Epidermal melanocyte (primary cell): Measurements from ENCODE around the gene ATF1.

Experiments
- DNase-seq: peaks from one replicate; pipeline ENCODE4 v3.0.0; 2011; ENCODE audit warnings: low spot score; ENCODE audit not compliant: insufficient read length

Gene ATF1

GRCh38 chr12:50763639-50764285 lies at the start of gene ATF1:
Gene ATF1, plus strand, starts transcription at chr12:50764101. Its CDS starts 16,045 bp downstream, at chr12:50780146.
- peak; percentile 93 for DNase-seq

GRCh38 chr12:50715174-50715573 lies 48.7 kb upstream of the ATF1 start:
- DNase-seq: no peak

DNA sequence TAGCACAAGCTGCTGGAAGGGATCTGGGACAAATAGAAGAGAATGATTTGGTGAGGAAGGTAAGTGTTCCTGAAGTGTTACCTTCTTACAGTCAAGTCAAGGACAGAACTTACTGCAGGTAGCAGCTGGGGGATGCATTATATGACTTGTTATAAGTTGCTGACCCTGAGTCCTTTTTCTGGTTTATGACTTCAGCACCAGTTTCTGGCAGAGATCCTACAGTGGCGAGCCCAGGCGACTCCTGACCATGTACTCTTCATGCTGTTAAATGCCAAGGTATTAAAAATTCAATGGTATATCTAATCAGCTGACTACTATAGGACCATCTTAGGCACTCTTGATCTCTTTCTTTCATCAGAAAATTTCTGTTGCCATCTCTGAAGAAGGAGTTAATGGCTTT lies 45.1 kb upstream of the ATF1 start:
- no peak for DNase-seq

- no peak for DNase-seq
Measured at GRCh38 chr12:50720085-50720484, 43.8 kb upstream of the ATF1 start.

DNA sequence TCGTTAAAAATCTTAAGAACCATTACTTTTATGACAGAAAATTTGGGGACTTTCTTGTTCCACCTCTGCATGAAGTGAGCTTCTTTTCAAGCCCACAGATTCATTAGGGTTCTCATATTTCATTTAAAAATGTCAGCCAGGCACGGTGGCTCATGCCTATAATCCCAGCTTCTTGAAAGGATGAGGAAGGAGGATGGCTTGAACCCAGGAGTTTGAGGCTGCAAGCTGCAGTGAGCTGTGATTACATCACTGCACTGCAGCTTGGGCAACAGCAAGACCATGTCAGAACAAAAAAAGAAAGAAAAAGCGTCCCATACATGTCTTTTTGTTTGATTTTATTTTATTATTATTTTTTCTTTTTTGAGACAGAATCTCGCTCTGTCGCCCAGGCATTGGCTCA lies 43.4 kb upstream of the ATF1 start:
- no peak for DNase-seq

GRCh38 chr12:50723865-50724264 lies 40.0 kb upstream of the ATF1 start:
- no peak for DNase-seq

- DNase-seq: no peak
Measured at GRCh38 chr12:50725011-50725942, 38.6 kb upstream of the ATF1 start.

GRCh38 chr12:50727466-50727865 lies 36.4 kb upstream of the ATF1 start:
- DNase-seq: no peak

DNA sequence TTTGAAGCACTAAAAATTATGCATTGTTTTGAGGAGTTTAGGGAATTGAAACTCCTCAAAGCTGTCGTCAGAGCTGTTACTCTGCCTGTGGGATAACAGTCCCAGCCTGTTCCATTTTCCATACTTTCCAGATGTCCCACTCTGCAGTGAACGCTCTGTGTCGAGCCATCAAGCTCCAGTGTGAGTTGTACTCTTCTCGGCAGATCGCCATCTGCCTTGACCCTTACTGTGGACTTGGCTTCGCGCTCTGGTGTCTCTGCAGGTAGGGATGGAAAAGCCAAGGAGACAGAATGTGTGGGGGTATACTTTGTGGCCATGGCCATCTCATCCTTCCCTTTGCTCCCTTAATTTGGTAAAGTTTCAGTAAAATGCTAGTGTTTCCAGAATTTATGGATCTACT lies 35.5 kb upstream of the ATF1 start:
- no peak for DNase-seq

DNA sequence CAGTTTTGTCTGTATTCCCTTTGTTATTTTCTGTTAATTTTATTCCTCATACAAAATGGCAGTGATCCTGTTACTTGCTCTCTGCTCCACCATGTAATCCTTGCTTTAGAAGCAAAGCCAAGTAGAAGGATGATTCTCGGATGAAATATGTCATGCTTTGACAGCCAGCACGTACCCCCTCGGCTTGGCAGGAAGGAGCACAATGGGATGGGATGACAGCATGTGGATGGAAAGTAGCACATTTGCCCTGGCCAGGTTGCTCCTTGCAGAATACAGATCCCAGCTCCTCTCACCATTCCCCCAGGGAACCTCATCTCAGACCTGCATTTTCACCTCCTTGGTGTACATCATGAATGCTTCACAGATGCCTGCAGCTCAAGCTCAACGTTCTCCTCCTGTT lies 35.1 kb upstream of the ATF1 start:
- DNase-seq: no peak

DNA sequence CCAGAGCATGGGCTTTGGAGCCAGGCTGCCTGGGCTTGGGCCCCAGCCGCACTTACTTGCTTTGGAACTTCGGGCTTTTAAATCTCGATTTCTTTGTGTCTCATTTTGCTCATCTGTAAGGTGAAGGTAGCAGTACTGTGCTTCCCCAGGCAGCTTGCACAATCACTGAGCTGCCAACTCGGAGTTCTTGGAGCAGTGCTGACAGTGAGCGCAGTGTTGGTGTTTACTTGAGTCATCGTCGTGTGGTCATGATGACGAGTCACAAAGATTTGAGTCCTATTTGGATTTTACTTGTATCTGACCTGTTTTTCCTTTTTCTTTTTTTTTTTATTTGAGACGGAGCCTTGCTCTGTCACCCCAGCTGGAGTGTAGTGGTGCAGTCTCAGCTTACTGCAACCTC lies 31.3 kb upstream of the ATF1 start:
- DNase-seq: no peak

GRCh38 chr12:50733706-50734105 lies 30.2 kb upstream of the ATF1 start:
- no peak for DNase-seq

DNA sequence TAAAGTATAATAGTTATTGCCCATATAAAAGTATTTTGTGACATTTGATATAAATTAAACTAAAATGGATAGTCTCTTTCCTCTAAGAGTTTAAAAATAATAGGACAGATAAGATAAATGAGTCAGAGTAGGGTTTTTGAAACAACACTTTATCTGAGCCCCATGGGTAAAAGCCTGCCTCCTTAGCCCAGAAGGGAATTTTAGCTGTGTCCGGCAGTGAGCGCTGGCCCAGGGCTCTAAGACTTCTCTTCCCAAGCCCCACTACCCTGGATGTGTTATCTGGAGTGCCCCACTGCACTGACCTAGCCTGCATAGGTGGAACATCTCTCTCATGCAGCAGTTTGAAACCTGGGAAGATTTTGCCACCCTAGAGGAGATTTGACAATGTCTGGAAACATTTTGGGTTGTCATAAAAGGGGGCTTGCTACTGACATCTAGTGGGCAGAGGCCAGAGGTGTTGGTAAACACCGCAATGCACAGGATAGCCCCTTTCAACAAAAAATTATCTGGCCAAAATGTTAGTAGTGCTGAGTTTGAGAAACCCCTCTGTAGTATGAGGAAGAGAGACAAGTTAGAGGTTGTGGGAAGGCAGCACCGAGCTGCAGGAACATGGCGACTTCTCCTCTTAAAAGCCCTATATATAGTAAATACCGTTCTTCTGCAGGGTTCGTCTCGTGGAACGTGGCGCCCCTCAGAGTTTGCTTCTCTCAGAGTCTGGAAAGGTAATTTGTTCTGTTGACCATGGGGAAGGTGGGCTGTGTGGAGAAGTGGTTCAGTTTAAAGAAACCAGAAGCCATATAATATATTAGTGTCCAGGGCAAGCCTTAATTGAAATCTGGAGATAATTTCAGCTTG lies 29.3 kb upstream of the ATF1 start:
- DNase-seq: no peak

- DNase-seq: no peak
Measured at GRCh38 chr12:50739611-50740010, 24.3 kb upstream of the ATF1 start.

- DNase-seq: no peak
Measured at GRCh38 chr12:50740307-50740706, 23.6 kb upstream of the ATF1 start.

DNA sequence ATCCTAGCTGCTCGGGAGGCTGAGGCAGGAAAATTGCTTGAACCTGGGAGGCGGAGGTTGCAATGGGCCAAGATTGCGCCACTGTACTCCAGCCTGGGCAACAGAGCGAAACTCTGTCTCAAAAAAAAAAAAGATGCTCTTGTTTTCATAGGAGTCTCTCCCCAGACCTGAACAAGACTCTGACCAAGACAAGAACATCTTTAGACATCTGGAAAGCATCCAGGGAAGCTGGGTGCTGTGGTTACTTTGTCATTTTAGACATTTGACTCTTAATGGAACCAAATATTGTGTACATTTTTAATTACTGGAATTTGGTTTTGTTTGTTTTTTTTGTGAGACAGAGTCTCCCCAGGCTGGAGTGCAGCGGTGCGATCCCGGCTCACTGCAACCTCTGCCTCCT lies 21.1 kb upstream of the ATF1 start:
- DNase-seq: no peak

- no peak for DNase-seq
Measured at GRCh38 chr12:50745861-50746260, 18.0 kb upstream of the ATF1 start.

DNA sequence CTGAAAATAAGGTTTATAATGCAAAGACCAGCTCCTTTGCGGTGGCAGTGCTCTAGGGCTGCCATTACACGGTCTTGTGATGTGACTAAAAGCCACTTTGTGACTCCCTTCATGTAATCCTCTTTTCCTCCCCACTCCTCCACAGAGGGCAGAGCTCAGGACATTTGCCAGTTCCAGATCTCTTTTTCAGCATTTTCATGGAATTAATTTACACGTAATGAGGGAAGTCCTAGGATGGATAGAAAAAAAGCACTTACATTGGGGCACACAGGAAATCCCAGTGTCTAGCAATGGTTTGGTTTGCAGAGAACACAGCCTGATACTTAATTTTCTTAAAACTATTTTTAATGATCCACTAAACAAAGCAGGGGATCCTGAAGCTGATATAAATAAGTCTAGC lies 17.5 kb upstream of the ATF1 start:
- DNase-seq: no peak

- DNase-seq: no peak
Measured at GRCh38 chr12:50747817-50748216, 16.1 kb upstream of the ATF1 start.

DNA sequence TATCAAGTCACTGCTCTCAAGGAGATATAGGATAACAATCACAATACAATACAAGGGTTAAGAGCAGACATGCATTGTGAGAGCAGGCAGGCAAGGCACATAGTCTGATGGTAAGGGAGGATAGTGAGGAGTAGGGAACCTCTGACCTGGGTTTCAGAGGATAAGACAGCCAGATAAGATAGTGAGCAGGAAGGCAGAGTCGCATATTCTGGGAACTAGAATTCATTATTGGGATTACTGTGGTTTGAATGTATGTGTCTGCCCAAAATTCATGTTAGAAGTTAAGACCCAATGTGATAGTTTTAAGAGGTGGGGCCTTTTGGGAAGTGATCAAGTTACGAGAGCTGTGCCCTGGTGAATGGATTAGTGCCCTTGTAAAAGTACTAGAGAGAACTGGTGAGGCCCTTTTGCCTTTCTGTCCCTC lies 14.4 kb upstream of the ATF1 start:
- no peak for DNase-seq

GRCh38 chr12:50750366-50750765 lies 13.5 kb upstream of the ATF1 start:
- no peak for DNase-seq
